Measurements from ENCODE around the gene TMPRSS15. TPM values are rescaled to one million over a fixed set of nuclear protein-coding genes. Genes with fewer than 3 reads are reported as not detected.

TMPRSS15 gene
- total RNA-seq (2022; extraction: Qiagen RNA extraction; ENCODE audit: low read depth): not detected in 5 replicates

GRCh38 chr21:18403735-18404450 is at the start of gene TMPRSS15:
Gene TMPRSS15 (minus strand): TSS chr21:18403785. CDS start chr21:18403622, 163 bp downstream.

GRCh38 chr21:18244671-18245463 is 158.7 kb downstream of the TMPRSS15 start, which contains the start of gene CHODL:
Gene CHODL (plus strand): TSS chr21:18244833. CDS start chr21:18245224, 391 bp downstream.

Other genes starting within 250 kb of the TMPRSS15 start
- not detected in 5 replicates for gene CHODL, start 159.0 kb downstream of the TMPRSS15 start, total RNA-seq (2022; extraction: Qiagen RNA extraction; ENCODE audit: low read depth)